Stomach (tissue), 4 donors: ENCODE results near the gene TTC33.

Source experiments
- EP300 ChIP-seq: sonication (generic); formaldehyde crosslinking; IDR thresholded peaks from one replicate; pipeline ENCODE4 v1.6.1; 2017; ENCODE audit warnings: antibody characterized with exemption
- TF ChIP-seq, protein P1 (sequence below), 7 experiments: fragments of 450-650 bp in 4 of 7; fragments of 200-600 bp in 3 of 7; sonication (generic) in 3 of 7; IDR thresholded peaks; one replicate each; pipeline ENCODE4 v1.5.1; 2016 to 2019; ENCODE audit warnings: antibody characterized with exemption in 7 of 7, control low read depth in 2 of 7, mild to moderate bottlenecking in 1 of 7

DNA sequence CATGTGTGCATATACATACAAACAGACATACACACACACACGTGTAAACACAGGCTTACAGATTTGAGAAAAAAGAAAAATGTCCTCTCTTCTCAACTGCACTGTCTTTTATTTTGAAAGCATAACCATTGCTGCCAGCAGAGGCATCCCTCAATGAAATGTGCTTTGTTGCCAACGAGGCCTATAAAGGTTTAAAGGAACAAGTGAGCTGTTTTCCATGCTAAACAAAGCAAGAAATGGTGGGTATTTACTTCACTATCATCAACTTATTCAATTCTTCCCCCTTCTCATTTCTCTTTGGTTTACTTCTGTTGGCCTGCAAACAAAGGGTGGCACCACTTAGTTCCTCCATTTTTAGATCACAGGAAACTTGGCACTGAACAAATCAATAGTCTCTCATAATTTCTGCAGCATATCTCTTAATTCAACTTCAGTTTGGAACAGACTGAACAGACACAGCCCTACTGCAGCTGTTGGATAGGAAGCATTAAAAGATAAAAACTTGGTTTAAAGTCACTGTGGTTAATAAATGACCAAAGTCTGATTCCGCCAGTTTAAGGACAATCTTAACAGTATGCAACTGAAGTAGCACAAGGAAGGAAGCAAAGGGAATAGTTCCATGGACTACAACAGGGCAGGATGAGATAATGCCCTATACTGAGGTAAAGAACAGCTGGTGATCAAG is 21.7 kb downstream of the TTC33 start:
- TF ChIP-seq, protein P1, sequence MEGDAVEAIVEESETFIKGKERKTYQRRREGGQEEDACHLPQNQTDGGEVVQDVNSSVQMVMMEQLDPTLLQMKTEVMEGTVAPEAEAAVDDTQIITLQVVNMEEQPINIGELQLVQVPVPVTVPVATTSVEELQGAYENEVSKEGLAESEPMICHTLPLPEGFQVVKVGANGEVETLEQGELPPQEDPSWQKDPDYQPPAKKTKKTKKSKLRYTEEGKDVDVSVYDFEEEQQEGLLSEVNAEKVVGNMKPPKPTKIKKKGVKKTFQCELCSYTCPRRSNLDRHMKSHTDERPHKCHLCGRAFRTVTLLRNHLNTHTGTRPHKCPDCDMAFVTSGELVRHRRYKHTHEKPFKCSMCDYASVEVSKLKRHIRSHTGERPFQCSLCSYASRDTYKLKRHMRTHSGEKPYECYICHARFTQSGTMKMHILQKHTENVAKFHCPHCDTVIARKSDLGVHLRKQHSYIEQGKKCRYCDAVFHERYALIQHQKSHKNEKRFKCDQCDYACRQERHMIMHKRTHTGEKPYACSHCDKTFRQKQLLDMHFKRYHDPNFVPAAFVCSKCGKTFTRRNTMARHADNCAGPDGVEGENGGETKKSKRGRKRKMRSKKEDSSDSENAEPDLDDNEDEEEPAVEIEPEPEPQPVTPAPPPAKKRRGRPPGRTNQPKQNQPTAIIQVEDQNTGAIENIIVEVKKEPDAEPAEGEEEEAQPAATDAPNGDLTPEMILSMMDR (IDR thresholded peaks at IDR 0.05), result no peak
- TF ChIP-seq EP300, result no peak
